OCI-LY1 (cell line): ENCODE data around the gene RNF40.
A peak's percentile ranks its signal among the peaks of the same experiment; 100 is the strongest.

ENCODE experiments used
- H2AFZ ChIP-seq: fragments of 200-600 bp; sonication (generic), shearing (Covaris generic); 2 replicates; pipeline ENCODE4 v1.6.0; 2014; ENCODE audit warnings: antibody characterized with exemption, mild to moderate bottlenecking, low read length
- H3F3A ChIP-seq: fragments of 200-600 bp; sonication (generic), shearing (Covaris generic); 2 replicates; pipeline ENCODE4 v1.6.0; 2014; ENCODE audit warnings: mild to moderate bottlenecking, antibody characterized with exemption, low read length, moderate library complexity; ENCODE audit not compliant: insufficient read depth
- H3K27ac ChIP-seq: fragments of 200-600 bp; sonication (generic); 2 replicates; pipeline ENCODE4 v1.5.1; 2014; ENCODE audit warnings: low read length, mixed run types, mild to moderate bottlenecking, low read depth; ENCODE audit not compliant: poor library complexity, severe bottlenecking
- H3K27me3 ChIP-seq: fragments of 200-600 bp; sonication (generic); 2 replicates; pipeline ENCODE4 v1.6.0; 2014; ENCODE audit warnings: antibody characterized with exemption, mild to moderate bottlenecking, low read length, moderate library complexity; ENCODE audit not compliant: insufficient read depth
- H3K36me3 ChIP-seq: fragments of 200-600 bp; sonication (generic); 2 replicates; pipeline ENCODE4 v1.6.1; 2014; ENCODE audit warnings: mild to moderate bottlenecking, antibody characterized with exemption, low read length, moderate library complexity, mixed read lengths; ENCODE audit not compliant: insufficient read depth
- H3K4me1 ChIP-seq: fragments of 200-600 bp; sonication (generic); 2 replicates; pipeline ENCODE4 v1.5.1; 2014; ENCODE audit warnings: mild to moderate bottlenecking, low read length, moderate library complexity; ENCODE audit not compliant: insufficient read depth, severe bottlenecking
- H3K4me2 ChIP-seq: fragments of 200-600 bp; sonication (generic), shearing (Covaris generic); 2 replicates; pipeline ENCODE4 v1.6.1; 2014; ENCODE audit warnings: low read length
- H3K4me3 ChIP-seq: fragments of 200-600 bp; sonication (generic); 2 replicates; pipeline ENCODE4 v1.5.1; 2014; ENCODE audit warnings: low read length, low read depth, mild to moderate bottlenecking, mixed read lengths; ENCODE audit not compliant: poor library complexity, severe bottlenecking
- H3K79me2 ChIP-seq: fragments of 200-600 bp; shearing (Covaris generic); 2 replicates; pipeline ENCODE4 v1.6.1; 2016; ENCODE audit warnings: mixed run types, low read length, mixed read lengths; ENCODE audit not compliant: insufficient read depth
- H3K9ac ChIP-seq: fragments of 200-600 bp; sonication (generic), shearing (Covaris generic); 2 replicates; pipeline ENCODE4 v1.6.1; 2014; ENCODE audit warnings: mild to moderate bottlenecking, low read length, mixed read lengths
- H3K9me2 ChIP-seq: fragments of 200-600 bp; sonication (generic), shearing (Covaris generic); 2 replicates; pipeline ENCODE4 v1.6.1; 2014; ENCODE audit warnings: low read depth, mild to moderate bottlenecking, low read length, mixed read lengths
- H3K9me3 ChIP-seq: fragments of 200-600 bp; shearing (Covaris generic); 2 replicates; pipeline ENCODE4 v1.6.1; 2014; ENCODE audit warnings: low read length, mixed read lengths
- H4K20me1 ChIP-seq: fragments of 200-600 bp; sonication (generic), shearing (Covaris generic); 2 replicates; pipeline ENCODE4 v1.6.0; 2016; ENCODE audit warnings: mild to moderate bottlenecking, low read length; ENCODE audit not compliant: insufficient read depth
- CTCF ChIP-seq: fragments of 200-600 bp; sonication (generic), shearing (Covaris generic); IDR thresholded peaks from 2 replicates; pipeline ENCODE4 v1.5.1; 2017; ENCODE audit warnings: mild to moderate bottlenecking, antibody characterized with exemption, low read length, moderate library complexity, mixed read lengths
- EZH2 ChIP-seq: fragments of 200-600 bp; sonication (generic), shearing (Covaris generic); IDR thresholded peaks from 2 replicates; pipeline ENCODE4 v1.8.0; 2017; ENCODE audit warnings: borderline replicate concordance, mixed run types, mild to moderate bottlenecking, antibody characterized with exemption, low read length, moderate library complexity, mixed read lengths

RNF40 gene

DNA sequence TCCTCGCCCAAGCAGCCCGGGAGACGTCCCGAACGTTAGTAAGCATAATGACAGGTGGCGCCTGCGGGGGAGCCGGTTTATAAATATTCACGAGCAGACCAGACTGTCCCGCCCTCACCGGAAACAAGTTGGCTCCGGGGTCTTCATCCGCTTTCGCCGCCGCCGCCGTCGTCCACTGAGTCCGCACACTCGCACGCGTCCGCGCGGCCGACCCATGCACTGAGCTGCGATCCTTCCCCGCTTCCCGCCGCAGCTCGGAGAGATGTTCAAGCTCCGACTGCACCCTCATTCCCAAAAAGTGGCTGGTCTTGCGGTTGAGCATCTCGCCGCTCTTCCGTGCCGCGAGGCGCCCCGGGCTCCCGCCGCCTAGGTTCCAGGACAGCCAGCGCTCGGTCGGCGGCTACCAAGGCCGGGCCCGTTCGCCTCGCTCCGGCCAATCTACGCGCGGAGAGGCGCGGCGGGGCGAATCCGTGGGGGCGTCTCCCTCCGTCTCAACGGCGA is 645 bp upstream of the RNF40 start:
- no peaks in the 10 kb centered on the region for H3K9me2 ChIP-seq
- peak overlapping the region; percentile 76 for H3K27ac ChIP-seq
- H3F3A ChIP-seq: no peaks in the 10 kb centered on the region
- no peaks in the 10 kb centered on the region for H3K27me3 ChIP-seq
- peak overlapping the region; percentile 76 for H3K9ac ChIP-seq
- peaks cover 63% of the 10 kb centered on the region for H3K36me3 ChIP-seq
- no peaks in the 10 kb centered on the region for H3K9me3 ChIP-seq
- TF ChIP-seq CTCF: no peak
- no peak for TF ChIP-seq EZH2
- H3K4me3 ChIP-seq: peak overlapping the region; percentile 84
- H3K4me1 ChIP-seq: peaks cover 37% of the 10 kb centered on the region
- H3K79me2 ChIP-seq: no peaks in the 10 kb centered on the region; the same call in 1 of the 2 replicates
- H4K20me1 ChIP-seq: no peaks in the 10 kb centered on the region
- H3K4me2 ChIP-seq: peak overlapping the region; percentile 90
- H2AFZ ChIP-seq: no peak overlapping the region

DNA sequence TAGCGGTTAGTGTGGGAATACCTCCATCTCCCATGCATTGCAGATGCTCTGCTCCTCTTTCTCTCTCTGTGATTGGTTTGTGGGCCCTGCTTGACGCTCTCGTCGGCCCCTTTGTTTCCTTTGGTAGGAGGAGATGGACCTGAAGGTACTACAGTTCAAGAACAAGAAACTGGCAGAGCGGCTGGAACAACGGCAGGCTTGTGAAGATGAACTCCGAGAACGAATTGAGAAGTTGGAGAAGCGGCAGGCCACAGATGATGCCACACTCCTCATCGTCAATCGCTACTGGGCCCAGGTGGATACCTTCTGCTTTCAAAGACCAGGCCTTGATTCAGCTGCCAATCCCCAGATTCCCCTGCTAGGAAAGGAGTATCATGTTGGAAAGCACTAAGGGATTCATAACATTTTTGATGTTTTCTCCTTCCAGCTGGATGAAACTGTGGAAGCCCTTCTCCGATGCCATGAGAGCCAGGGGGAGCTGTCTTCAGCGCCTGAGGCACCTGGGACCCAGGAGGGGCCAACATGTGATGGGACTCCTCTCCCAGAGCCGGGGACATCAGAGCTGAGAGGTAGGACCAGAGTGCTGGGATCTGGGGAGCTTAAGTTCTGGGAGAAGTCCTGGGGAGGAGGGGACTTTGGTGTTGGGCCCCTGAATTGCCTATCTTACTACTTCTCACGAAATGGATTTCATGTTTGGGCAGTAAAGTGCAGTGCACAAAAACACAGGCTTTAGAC is 1.0 kb downstream of the RNF40 start:
- Histone ChIP-seq H3K79me2 (no peaks in the 10 kb centered on the region; the same call in 1 of the 2 replicates), H3K27me3 (no peaks in the 10 kb centered on the region), H3K9ac (peak overlapping the region; percentile 76), H3K9me2 (no peaks in the 10 kb centered on the region), H3F3A (no peaks in the 10 kb centered on the region), H3K4me2 (peak overlapping the region; percentile 90), H3K4me1 (peaks cover 42% of the 10 kb centered on the region), H3K36me3 (peaks cover 67% of the 10 kb centered on the region), H3K27ac (no peak overlapping the region), H3K9me3 (no peaks in the 10 kb centered on the region), H3K4me3 (peak overlapping the region; percentile 84), H4K20me1 (no peaks in the 10 kb centered on the region), H2AFZ (no peak overlapping the region)
- TF ChIP-seq CTCF: no peak
- TF ChIP-seq EZH2: no peak

- Histone ChIP-seq H3K27me3 (no peaks in the 10 kb centered on the region), H3K9ac (no peak overlapping the region), H3K9me3 (no peaks in the 10 kb centered on the region), H3K4me1 (peaks cover 38% of the 10 kb centered on the region), H3K79me2 (no peaks in the 10 kb centered on the region; the same call in 1 of the 2 replicates), H3K9me2 (no peaks in the 10 kb centered on the region), H3K4me2 (no peak overlapping the region), H3K4me3 (no peak overlapping the region), H3K36me3 (peaks cover 73% of the 10 kb centered on the region), H4K20me1 (no peaks in the 10 kb centered on the region), H2AFZ (no peak overlapping the region), H3F3A (no peaks in the 10 kb centered on the region), H3K27ac (no peak overlapping the region)
- TF ChIP-seq CTCF: no peak
- no peak for TF ChIP-seq EZH2
Measured at GRCh38 chr16:30764086-30764485, 2.0 kb downstream of the RNF40 start.
